ENCODE measurements around the gene NCAPD2.

Gene NCAPD2

DNA sequence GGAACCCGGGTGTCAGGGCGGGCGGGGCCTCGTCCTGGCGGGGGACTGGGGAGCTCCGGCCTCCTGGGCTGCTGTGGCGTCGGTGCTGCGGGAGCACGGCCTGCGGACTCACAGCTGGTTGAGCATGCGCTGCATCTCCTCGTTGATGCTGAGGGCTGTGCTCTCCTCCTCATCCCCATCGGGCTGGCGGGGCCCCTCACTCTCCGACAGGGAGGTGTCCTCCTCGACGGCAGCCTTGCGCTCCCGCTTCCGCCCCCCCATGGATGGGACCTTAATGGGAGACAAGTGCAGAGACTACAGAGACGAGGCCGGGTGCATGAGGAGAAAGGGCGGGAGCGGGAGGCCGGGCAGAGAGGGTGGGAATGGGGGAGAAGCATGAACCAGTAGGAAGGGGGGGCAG is 54.7 kb downstream of the NCAPD2 start:
- H3K79me2 ChIP-seq: no peaks in the 10 kb centered on the region
- TF ChIP-seq CTCF (IDR thresholded peaks at IDR 0.05): no peak
- no peak overlapping the region for H2AFZ ChIP-seq
- H3K36me3 ChIP-seq (ENCODE audit: control insufficient read depth, insufficient read depth, low read length): no peaks in the 10 kb centered on the region
- peaks cover 21% of the 10 kb centered on the region for H3K4me1 ChIP-seq
- no peak overlapping the region for H3K9ac ChIP-seq
- no peak overlapping the region for H3K4me2 ChIP-seq (ENCODE audit: low read length)
- no peak overlapping the region for H3K4me3 ChIP-seq (ENCODE audit: low read depth, low read length)
- no peak overlapping the region for H3K27ac ChIP-seq
- H3K9me3 ChIP-seq (ENCODE audit: control insufficient read depth, low read length): no peaks in the 10 kb centered on the region
- no peaks in the 10 kb centered on the region for H3K27me3 ChIP-seq (ENCODE audit: control insufficient read depth, insufficient read depth, low read length)

- Histone ChIP-seq H3K27ac (no peak overlapping the region), H3K4me1 (peaks cover 25% of the 10 kb centered on the region), H3K4me3 (ENCODE audit: low read depth, low read length) (no peak overlapping the region), H3K4me2 (ENCODE audit: low read length) (no peak overlapping the region), H3K36me3 (ENCODE audit: control insufficient read depth, insufficient read depth, low read length) (no peaks in the 10 kb centered on the region), H3K27me3 (ENCODE audit: control insufficient read depth, insufficient read depth, low read length) (no peaks in the 10 kb centered on the region), H3K9me3 (ENCODE audit: control insufficient read depth, low read length) (no peaks in the 10 kb centered on the region), H2AFZ (no peak overlapping the region), H3K9ac (no peak overlapping the region), H3K79me2 (no peaks in the 10 kb centered on the region)
- no peak for TF ChIP-seq CTCF (IDR thresholded peaks at IDR 0.05)
Observed at GRCh38 chr12:6548966-6549683, 55.2 kb downstream of the NCAPD2 start.

DNA sequence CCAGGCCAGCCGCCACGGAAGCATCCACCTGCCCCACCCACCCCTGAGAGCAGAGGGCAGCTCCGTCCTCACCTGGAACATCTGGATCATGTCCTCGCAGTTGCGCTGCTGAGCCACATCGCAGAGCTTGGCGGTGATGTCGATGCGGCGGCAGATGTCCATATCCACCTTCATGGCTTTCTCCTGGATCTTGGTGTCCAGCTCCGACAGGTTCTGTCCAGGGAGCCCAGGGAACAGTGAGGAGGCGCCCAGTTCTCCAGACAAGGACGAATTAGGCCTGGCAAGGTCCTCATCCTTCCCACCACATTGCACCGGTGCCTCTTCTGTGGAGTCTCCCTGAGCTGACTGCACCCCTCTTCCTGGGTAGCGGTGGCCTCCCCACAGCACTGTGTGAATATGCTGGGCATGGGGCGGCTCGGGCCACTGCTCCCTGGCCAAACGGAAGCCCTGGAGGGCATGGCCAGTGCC is 55.8 kb downstream of the NCAPD2 start:
- Histone ChIP-seq H2AFZ (no peak overlapping the region), H3K4me2 (ENCODE audit: low read length) (no peak overlapping the region), H3K79me2 (no peaks in the 10 kb centered on the region), H3K27ac (no peak overlapping the region), H3K9me3 (ENCODE audit: control insufficient read depth, low read length) (no peaks in the 10 kb centered on the region), H3K4me3 (ENCODE audit: low read depth, low read length) (no peak overlapping the region), H3K27me3 (ENCODE audit: control insufficient read depth, insufficient read depth, low read length) (no peaks in the 10 kb centered on the region), H3K9ac (no peak overlapping the region), H3K36me3 (ENCODE audit: control insufficient read depth, insufficient read depth, low read length) (no peaks in the 10 kb centered on the region), H3K4me1 (peaks cover 31% of the 10 kb centered on the region)
- TF ChIP-seq CTCF (IDR thresholded peaks at IDR 0.05): no peak

DNA sequence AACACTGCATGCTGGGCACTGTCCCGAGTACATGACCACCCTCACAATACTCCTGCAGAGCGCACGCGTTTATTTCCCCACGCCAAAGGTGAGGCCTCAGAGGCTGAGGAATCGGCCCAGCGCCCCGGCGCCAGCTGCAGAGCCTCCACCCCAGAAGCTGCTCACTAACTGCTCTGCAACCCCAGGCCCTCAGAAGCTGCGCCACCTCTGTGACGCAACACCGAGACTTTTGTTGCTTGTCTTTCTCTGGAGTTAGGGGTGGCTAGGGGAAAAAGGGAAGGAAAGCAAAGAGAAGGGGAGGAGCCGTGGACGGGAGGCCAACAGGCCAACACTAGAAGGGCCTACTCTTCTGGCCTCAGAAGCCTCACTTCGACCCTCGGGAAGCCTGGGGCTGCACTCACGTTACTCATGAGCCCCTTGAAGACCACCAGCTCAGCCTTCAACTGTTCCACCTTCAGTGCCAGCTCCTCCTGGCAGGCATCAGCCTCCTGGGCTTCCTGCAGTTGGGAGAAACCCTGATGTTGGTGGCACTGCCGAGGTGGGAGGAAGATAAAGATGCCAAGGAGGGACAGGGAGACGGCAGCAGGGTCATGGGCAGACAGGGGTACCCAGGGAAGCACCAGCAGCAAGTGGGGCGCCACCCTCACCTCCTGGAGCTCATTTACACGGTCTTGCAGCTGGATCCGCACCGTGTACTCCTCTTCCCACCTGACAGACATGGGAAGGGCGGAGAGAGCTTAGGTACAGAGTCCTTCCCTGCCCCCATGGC is 56.6 kb downstream of the NCAPD2 start:
- no peak overlapping the region for H3K4me3 ChIP-seq (ENCODE audit: low read depth, low read length)
- H2AFZ ChIP-seq: no peak overlapping the region
- H3K9ac ChIP-seq: no peak overlapping the region
- no peak overlapping the region for H3K4me2 ChIP-seq (ENCODE audit: low read length)
- H3K36me3 ChIP-seq (ENCODE audit: control insufficient read depth, insufficient read depth, low read length): no peaks in the 10 kb centered on the region
- no peaks in the 10 kb centered on the region for H3K9me3 ChIP-seq (ENCODE audit: control insufficient read depth, low read length)
- peaks cover 33% of the 10 kb centered on the region for H3K4me1 ChIP-seq
- H3K27ac ChIP-seq: no peak overlapping the region
- H3K27me3 ChIP-seq (ENCODE audit: control insufficient read depth, insufficient read depth, low read length): no peaks in the 10 kb centered on the region
- TF ChIP-seq CTCF (IDR thresholded peaks at IDR 0.05): no peak
- no peaks in the 10 kb centered on the region for H3K79me2 ChIP-seq

All from parathyroid adenoma (tissue), 2 donors.